HEK293T (cell line): ENCODE results near the gene TBC1D22A.
"Not testable (repeated sequence)": the region's sequence is repeated elsewhere in the genome, so short reads cannot be mapped to it uniquely, and the experiment has no call there.

ENCODE experiments used
- CTCF ChIA-PET: fragments of 350-600 bp; formaldehyde crosslinking; extraction: SDS; loops from one replicate; lab custom pipeline; 2021; ENCODE audit warnings: antibody characterized with exemption, inconsistent platforms; lab: Yijun Ruan, JAX
- POLR2A ChIA-PET: fragments of 350-600 bp; formaldehyde crosslinking; extraction: SDS; loops from one replicate; lab custom pipeline; 2020; ENCODE audit warnings: antibody characterized with exemption, inconsistent platforms; lab: Yijun Ruan, JAX
- DNase-seq: peaks from one replicate; pipeline ENCODE4 v3.0.0; 2012; ENCODE audit warnings: mixed read lengths; ENCODE audit errors: extremely low spot score
- ARNT ChIP-seq: fragments of 450-650 bp; IDR thresholded peaks from 2 replicates; pipeline ENCODE4 v1.6.1; 2017; ENCODE audit warnings: mild to moderate bottlenecking
- BHLHE40 ChIP-seq: fragments of 450-650 bp; IDR thresholded peaks from 2 replicates; pipeline ENCODE4 v1.6.1; 2016; ENCODE audit warnings: mild to moderate bottlenecking, moderate library complexity, borderline replicate concordance
- CTBP1 ChIP-seq: fragments of 450-650 bp; IDR thresholded peaks from 2 replicates; pipeline ENCODE4 v1.6.1; 2016; ENCODE audit warnings: borderline replicate concordance
- ELF4 ChIP-seq: fragments of 450-650 bp; IDR thresholded peaks from 2 replicates; pipeline ENCODE4 v1.6.1; 2017; ENCODE audit warnings: antibody characterized with exemption
- FOXA1 ChIP-seq: fragments of 450-650 bp; IDR thresholded peaks from 2 replicates; pipeline ENCODE4 v1.6.1; 2016; ENCODE audit warnings: mild to moderate bottlenecking
- FOXK2 ChIP-seq: fragments of 450-650 bp; IDR thresholded peaks from 2 replicates; pipeline ENCODE4 v1.6.1; 2016; ENCODE audit warnings: mild to moderate bottlenecking
- FOXM1 ChIP-seq: fragments of 450-650 bp; IDR thresholded peaks from 2 replicates; pipeline ENCODE4 v1.6.1; 2017; ENCODE audit warnings: mild to moderate bottlenecking, borderline replicate concordance
- HDGF ChIP-seq: fragments of 450-650 bp; IDR thresholded peaks from 2 replicates; pipeline ENCODE4 v1.6.1; 2017; ENCODE audit warnings: antibody characterized with exemption, borderline replicate concordance
- L3MBTL2 ChIP-seq: fragments of 450-650 bp; conservative IDR thresholded peaks from 2 replicates; pipeline ENCODE4 v1.6.1; 2016; ENCODE audit warnings: mild to moderate bottlenecking
- LEF1 ChIP-seq: fragments of 450-650 bp; IDR thresholded peaks from 2 replicates; pipeline ENCODE4 v1.6.1; 2017; ENCODE audit warnings: mild to moderate bottlenecking, borderline replicate concordance
- NFRKB ChIP-seq: fragments of 450-650 bp; IDR thresholded peaks from 2 replicates; pipeline ENCODE4 v1.6.1; 2016; ENCODE audit warnings: mild to moderate bottlenecking, moderate library complexity
- PKNOX1 ChIP-seq: fragments of 450-650 bp; IDR thresholded peaks from 2 replicates; pipeline ENCODE4 v1.6.1; 2016
- SP1 ChIP-seq: fragments of 450-650 bp; IDR thresholded peaks from 2 replicates; pipeline ENCODE4 v1.6.1; 2017
- SUZ12 ChIP-seq: fragments of 450-650 bp; IDR thresholded peaks from 2 replicates; pipeline ENCODE4 v1.6.1; 2016; ENCODE audit warnings: mild to moderate bottlenecking
- TARDBP ChIP-seq: fragments of 450-650 bp; IDR thresholded peaks from 2 replicates; pipeline ENCODE4 v1.6.1; 2016
- ZNF384 ChIP-seq: fragments of 450-650 bp; IDR thresholded peaks from 2 replicates; pipeline ENCODE4 v1.6.1; 2016

The TBC1D22A gene

GRCh38 chr22:46731246-46732040 lies 31.0 kb upstream of the TBC1D22A start:
- TF ChIP-seq ARNT, result no peak
- DNase-seq, result no peak
- ChIA-PET POLR2A (interaction anchor here (1.4 kb wide), 1 partner anchor 31 kb away, joined by 9 read pairs; the partner anchor contains the start of gene TBC1D22A), CTCF (interaction anchor here (1.2 kb wide), 1 partner anchor 168 kb away, joined by 3 read pairs; no protein-coding TSS in a partner anchor)

- ChIA-PET POLR2A (no interaction called here), CTCF (no interaction called here)
- DNase-seq, result no peak
- TF ChIP-seq ZNF384, result no peak
- TF ChIP-seq ELF4, result no peak
- no peak for TF ChIP-seq L3MBTL2
- no peak for TF ChIP-seq FOXM1
- no peak for TF ChIP-seq HDGF
- no peak for TF ChIP-seq ARNT
- no peak for TF ChIP-seq LEF1
- no peak for TF ChIP-seq BHLHE40
- TF ChIP-seq FOXK2, result no peak
- no peak for TF ChIP-seq SUZ12
- TF ChIP-seq TARDBP, result no peak
- TF ChIP-seq PKNOX1, result no peak
- no peak for TF ChIP-seq NFRKB
- TF ChIP-seq CTBP1, result no peak
- no peak for TF ChIP-seq FOXA1
- no peak for TF ChIP-seq SP1
Measured at GRCh38 chr22:46732041-46732379, 30.4 kb upstream of the TBC1D22A start.

- no peak for DNase-seq
- POLR2A ChIA-PET, result no interaction called here
- CTCF ChIA-PET, result no interaction called here
- no peak for TF ChIP-seq BHLHE40
Measured at GRCh38 chr22:46732513-46732912, 29.9 kb upstream of the TBC1D22A start.

GRCh38 chr22:46734213-46734722 lies 28.2 kb upstream of the TBC1D22A start:
- CTCF ChIA-PET, result interaction anchor here (1.1 kb wide), 1 partner anchor 170 kb away, joined by 3 read pairs; no protein-coding TSS in a partner anchor
- not testable (repeated sequence) for DNase-seq
- POLR2A ChIA-PET, result interaction anchor here (2.0 kb wide), 1 partner anchor 29 kb away, joined by 7 read pairs; the partner anchor contains the start of gene TBC1D22A

- TF ChIP-seq ZNF384 (no peak), CTBP1 (no peak), L3MBTL2 (no peak), PKNOX1 (no peak), TARDBP (no peak)
- ChIA-PET POLR2A (interaction anchor here (2.0 kb wide), 1 partner anchor 28 kb away, joined by 7 read pairs; the partner anchor contains the start of gene TBC1D22A), CTCF (no interaction called here)
- no peak for DNase-seq
Measured at GRCh38 chr22:46734830-46735453, 27.5 kb upstream of the TBC1D22A start.

- CTCF ChIA-PET, result no interaction called here
- no peak for DNase-seq
- POLR2A ChIA-PET, result interaction anchor here (2.0 kb wide), 1 partner anchor 27 kb away, joined by 7 read pairs; the partner anchor contains the start of gene TBC1D22A
- TF ChIP-seq NFRKB, result no peak
- no peak for TF ChIP-seq HDGF
- no peak for TF ChIP-seq FOXK2
- TF ChIP-seq L3MBTL2, result no peak
- no peak for TF ChIP-seq FOXA1
- TF ChIP-seq ZNF384, result no peak
- no peak for TF ChIP-seq FOXM1
- no peak for TF ChIP-seq ELF4
- TF ChIP-seq SUZ12, result no peak
- no peak for TF ChIP-seq LEF1
- TF ChIP-seq PKNOX1, result no peak
- TF ChIP-seq ARNT, result no peak
- no peak for TF ChIP-seq BHLHE40
- no peak for TF ChIP-seq SP1
- no peak for TF ChIP-seq CTBP1
- TF ChIP-seq TARDBP, result no peak
Measured at GRCh38 chr22:46735747-46736608, 26.5 kb upstream of the TBC1D22A start.
